GM12872 (cell line): ENCODE measurements around the gene RPUSD3.

Source experiments
- TF ChIP-seq, protein P1 (sequence below): IDR thresholded peaks from 3 replicates; pipeline ENCODE4 v1.5.1; 2011; ENCODE audit warnings: low read depth, mild to moderate bottlenecking, low read length, moderate library complexity; ENCODE audit not compliant: insufficient read depth

RPUSD3 gene, protein sequence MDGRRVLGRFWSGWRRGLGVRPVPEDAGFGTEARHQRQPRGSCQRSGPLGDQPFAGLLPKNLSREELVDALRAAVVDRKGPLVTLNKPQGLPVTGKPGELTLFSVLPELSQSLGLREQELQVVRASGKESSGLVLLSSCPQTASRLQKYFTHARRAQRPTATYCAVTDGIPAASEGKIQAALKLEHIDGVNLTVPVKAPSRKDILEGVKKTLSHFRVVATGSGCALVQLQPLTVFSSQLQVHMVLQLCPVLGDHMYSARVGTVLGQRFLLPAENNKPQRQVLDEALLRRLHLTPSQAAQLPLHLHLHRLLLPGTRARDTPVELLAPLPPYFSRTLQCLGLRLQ

DNA sequence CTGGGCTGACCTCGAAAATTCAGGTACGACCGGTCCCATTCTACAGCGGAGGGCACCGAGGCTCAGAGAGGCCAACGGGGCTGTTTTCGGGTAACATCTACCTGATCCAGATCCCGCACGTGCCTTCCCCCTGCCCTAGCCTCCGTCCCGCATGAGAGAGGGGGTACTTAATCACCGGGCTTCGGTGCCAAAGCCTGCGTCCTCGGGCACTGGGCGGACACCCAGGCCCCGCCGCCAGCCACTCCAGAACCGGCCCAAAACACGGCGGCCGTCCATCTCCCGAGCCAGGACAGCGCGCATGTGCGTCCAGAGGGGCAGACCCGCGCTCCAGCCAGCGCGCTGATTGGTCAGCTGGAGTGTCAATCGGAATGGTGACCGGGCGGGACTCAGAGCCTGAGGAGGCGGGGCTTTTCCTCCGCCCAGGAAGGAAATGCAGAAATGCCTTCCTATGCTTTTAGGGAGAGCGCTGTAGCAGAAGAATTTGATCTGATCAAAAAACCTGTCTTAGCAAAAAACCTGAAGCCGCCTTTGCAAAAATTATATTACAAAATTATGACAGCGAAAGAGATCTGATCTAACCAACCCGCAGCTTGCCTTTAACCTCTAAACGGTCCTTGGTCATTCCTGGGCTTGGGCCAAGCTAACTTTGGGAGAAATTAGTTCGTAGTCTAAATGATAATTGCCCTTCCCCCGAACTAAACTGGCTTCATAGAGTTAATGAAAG is at the start of gene RPUSD3:
RPUSD3 (minus strand) TSS at position 294 of the 724 bp plus-strand sequence; CDS start at position 276, 18 bp downstream.
- TF ChIP-seq, protein P1, sequence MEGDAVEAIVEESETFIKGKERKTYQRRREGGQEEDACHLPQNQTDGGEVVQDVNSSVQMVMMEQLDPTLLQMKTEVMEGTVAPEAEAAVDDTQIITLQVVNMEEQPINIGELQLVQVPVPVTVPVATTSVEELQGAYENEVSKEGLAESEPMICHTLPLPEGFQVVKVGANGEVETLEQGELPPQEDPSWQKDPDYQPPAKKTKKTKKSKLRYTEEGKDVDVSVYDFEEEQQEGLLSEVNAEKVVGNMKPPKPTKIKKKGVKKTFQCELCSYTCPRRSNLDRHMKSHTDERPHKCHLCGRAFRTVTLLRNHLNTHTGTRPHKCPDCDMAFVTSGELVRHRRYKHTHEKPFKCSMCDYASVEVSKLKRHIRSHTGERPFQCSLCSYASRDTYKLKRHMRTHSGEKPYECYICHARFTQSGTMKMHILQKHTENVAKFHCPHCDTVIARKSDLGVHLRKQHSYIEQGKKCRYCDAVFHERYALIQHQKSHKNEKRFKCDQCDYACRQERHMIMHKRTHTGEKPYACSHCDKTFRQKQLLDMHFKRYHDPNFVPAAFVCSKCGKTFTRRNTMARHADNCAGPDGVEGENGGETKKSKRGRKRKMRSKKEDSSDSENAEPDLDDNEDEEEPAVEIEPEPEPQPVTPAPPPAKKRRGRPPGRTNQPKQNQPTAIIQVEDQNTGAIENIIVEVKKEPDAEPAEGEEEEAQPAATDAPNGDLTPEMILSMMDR: no peak

DNA sequence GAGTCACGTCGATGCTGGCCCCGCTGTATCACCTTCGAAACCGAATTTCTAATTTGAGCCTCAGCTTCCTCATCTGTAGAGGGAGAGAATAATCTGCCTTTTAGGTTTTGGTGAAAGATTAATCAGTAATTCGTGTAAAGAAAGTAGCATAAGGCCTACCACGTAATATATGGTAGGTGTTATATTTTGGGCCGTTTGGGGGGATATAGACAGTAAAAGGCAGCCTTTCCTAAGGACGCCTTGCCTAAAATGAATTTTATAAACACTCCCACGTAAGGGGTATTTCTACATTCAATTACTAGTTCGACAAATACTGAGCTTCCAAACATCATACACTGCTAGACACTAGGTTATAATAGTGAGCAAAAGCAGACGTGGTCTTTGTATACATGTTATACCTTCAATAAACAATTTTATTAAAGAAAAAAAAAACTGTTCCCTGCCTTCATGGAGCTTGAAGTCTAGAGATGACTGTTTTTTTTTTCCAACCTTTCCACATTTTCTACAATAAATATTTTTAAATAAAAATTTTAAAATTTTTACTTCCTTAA is 47.3 kb upstream of the RPUSD3 start:
- TF ChIP-seq, protein P1: no peak

DNA sequence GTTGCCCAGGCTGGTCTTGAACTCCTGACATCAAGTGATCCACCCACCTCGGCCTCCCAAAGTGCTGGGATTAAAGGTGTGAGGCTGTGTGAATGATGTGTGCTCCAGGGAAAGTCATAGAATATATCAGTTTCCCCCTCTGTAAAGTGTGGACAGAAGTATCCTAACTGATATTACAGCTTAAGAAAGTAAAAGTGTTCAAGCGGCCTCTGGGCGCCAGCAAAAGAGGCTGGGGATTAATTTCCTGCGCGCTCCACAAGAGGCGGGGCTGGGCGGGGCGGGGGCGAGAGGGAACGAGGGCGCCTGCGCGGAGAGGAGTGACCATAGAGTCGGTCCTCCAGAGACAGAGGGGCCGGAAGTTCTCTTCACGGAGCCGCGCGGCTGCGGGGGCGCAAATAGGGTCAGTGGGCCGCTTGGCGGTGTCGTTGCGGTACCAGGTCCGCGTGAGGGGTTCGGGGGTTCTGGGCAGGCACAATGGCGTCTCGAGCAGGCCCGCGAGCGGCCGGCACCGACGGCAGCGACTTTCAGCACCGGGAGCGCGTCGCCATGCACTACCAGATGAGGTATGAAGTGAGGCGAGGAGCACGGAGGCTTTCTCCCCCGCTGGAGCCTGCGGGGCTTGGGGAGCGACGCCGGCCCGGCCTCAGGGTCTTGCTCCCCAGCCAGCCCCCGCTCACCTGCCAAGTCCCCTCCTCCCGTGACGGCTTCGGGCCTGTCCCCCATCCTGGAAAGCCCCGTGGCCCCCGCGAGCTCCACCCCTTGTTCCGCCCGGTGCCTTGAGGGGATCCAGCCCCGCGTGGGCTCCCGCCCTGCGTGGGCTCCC is 46.7 kb upstream of the RPUSD3 start, which contains the start of gene JAGN1:
JAGN1 (plus strand) TSS at position 362 of the 823 bp plus-strand sequence; CDS start at position 475, 113 bp downstream.
- TF ChIP-seq, protein P1: no peak

DNA sequence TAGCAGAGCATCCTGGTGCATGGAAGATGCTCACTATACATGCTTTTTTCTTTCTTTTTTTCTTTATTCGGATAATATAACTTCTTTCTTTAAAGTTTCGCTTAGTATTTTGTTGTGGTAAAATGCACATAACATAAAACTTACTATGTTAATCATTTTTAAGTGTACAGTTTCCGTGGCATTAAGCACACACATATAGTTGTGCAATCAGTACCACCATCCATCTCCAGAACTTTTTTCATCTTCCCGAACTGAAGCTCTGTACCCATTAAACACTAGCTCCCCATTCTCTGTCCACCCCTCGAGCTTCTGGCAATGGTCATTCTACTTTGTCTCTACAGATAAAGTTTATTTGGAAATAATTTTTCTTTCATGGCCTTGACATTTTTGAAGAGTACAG is 45.6 kb upstream of the RPUSD3 start:
- TF ChIP-seq, protein P1: no peak

DNA sequence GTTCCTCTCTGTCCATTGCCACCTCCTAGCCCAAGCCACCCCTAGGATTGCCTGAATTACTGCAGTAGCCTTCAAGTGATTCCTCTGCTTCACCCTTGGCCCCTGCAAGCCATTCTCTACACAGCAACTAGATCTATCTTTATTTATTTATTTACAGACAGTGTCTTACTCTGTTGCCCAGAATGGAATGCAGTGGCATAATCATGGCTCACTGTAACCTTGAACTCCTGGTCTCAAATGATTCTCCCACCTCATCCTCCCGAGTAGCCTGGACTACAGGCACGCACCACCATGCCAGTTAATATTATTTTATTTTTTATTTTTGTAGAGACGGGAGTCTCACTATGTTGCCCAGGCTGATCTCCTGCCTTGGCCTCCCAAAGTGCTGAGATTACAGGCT is 44.7 kb upstream of the RPUSD3 start:
- TF ChIP-seq, protein P1: no peak

DNA sequence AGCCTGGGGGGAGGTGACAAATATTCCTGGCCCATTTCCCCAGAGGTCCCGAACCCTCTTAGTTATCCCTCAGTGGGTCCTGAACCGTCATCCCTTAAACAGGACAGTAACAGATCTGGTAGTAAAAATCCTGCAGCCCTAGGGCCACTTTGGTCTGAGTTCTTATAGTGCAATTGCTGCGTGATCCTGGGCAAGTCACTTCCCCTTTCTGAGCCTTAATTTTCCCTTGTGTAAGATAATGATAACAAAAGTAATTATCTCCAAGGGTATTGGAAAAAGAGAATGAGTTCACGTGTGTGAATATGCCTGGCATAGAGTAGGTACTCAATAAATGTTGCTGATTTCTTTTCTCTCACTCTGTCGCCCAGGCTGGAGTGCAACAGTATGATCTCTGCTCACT is 43.7 kb upstream of the RPUSD3 start:
- TF ChIP-seq, protein P1: no peak
